ENCODE data around the gene GRM7.

GRM7 gene

GRCh38 chr3:7749931-7750695, 889.2 kb downstream of the GRM7 start:
- no peak for DNase-seq

- DNase-seq: no peak
These were observed 891.1 kb downstream of the GRM7 start for GRCh38 chr3:7752005-7752404.

GRCh38 chr3:7754653-7755441, 893.9 kb downstream of the GRM7 start:
- DNase-seq: no peak

GRCh38 chr3:7759630-7760029, 898.7 kb downstream of the GRM7 start:
- DNase-seq: no peak

- no peak for DNase-seq
These were observed 899.8 kb downstream of the GRM7 start for GRCh38 chr3:7760718-7761117.

GRCh38 chr3:7764115-7764514, 903.2 kb downstream of the GRM7 start:
- peak; percentile 11 for DNase-seq

- DNase-seq: no peak
These were observed 905.6 kb downstream of the GRM7 start for GRCh38 chr3:7766530-7766929.

GRCh38 chr3:7779331-7779730, 918.4 kb downstream of the GRM7 start:
- DNase-seq: no peak

- no peak for DNase-seq
These were observed 920.5 kb downstream of the GRM7 start for GRCh38 chr3:7781395-7781794.

- no peak for DNase-seq
These were observed 927.2 kb downstream of the GRM7 start for GRCh38 chr3:7787871-7788828.

GRCh38 chr3:7788881-7789280, 928.0 kb downstream of the GRM7 start:
- no peak for DNase-seq

GRCh38 chr3:7789324-7789723, 928.4 kb downstream of the GRM7 start:
- no peak for DNase-seq

GRCh38 chr3:7790141-7790540, 929.2 kb downstream of the GRM7 start:
- DNase-seq: no peak
